Ishikawa (cell line): ENCODE measurements around the gene SLC6A12.

Source experiments
- CEBPB ChIP-seq: IDR thresholded peaks from 2 replicates; pipeline ENCODE4 v1.6.1; 2012
- CREB1 ChIP-seq: IDR thresholded peaks from 2 replicates; pipeline ENCODE4 v1.6.1; 2012; ENCODE audit warnings: low read depth
- EGR1 ChIP-seq: IDR thresholded peaks from 2 replicates; pipeline ENCODE4 v1.6.1; 2012
- EP300 ChIP-seq: IDR thresholded peaks from 2 replicates; pipeline ENCODE4 v1.6.1; 2012; ENCODE audit warnings: borderline replicate concordance
- NFIC ChIP-seq: IDR thresholded peaks from 2 replicates; pipeline ENCODE4 v1.6.1; 2012
- RAD21 ChIP-seq: IDR thresholded peaks from 2 replicates; pipeline ENCODE4 v1.6.1; 2012; ENCODE audit warnings: low read depth
- REST ChIP-seq: IDR thresholded peaks from 2 replicates; pipeline ENCODE4 v1.6.1; 2012; ENCODE audit warnings: low read depth, mild to moderate bottlenecking
- TAF1 ChIP-seq: IDR thresholded peaks from 2 replicates; pipeline ENCODE4 v1.6.1; 2012; ENCODE audit warnings: low read depth, mild to moderate bottlenecking
- TCF12 ChIP-seq: IDR thresholded peaks from 2 replicates; pipeline ENCODE4 v1.6.1; 2012; ENCODE audit warnings: low read depth
- TEAD4 ChIP-seq: IDR thresholded peaks from 2 replicates; pipeline ENCODE4 v1.6.1; 2012
- USF1 ChIP-seq: IDR thresholded peaks from 2 replicates; pipeline ENCODE4 v1.6.1; 2012
- YY1 ChIP-seq: IDR thresholded peaks from 2 replicates; pipeline ENCODE4 v1.6.1; 2012; ENCODE audit warnings: low read depth
- ZBTB7A ChIP-seq: IDR thresholded peaks from 2 replicates; pipeline ENCODE4 v1.6.1; 2012; ENCODE audit warnings: low read depth
- TF ChIP-seq, protein P1 (sequence below): IDR thresholded peaks from 2 replicates; pipeline ENCODE4 v1.6.1; 2012

SLC6A12 gene

DNA sequence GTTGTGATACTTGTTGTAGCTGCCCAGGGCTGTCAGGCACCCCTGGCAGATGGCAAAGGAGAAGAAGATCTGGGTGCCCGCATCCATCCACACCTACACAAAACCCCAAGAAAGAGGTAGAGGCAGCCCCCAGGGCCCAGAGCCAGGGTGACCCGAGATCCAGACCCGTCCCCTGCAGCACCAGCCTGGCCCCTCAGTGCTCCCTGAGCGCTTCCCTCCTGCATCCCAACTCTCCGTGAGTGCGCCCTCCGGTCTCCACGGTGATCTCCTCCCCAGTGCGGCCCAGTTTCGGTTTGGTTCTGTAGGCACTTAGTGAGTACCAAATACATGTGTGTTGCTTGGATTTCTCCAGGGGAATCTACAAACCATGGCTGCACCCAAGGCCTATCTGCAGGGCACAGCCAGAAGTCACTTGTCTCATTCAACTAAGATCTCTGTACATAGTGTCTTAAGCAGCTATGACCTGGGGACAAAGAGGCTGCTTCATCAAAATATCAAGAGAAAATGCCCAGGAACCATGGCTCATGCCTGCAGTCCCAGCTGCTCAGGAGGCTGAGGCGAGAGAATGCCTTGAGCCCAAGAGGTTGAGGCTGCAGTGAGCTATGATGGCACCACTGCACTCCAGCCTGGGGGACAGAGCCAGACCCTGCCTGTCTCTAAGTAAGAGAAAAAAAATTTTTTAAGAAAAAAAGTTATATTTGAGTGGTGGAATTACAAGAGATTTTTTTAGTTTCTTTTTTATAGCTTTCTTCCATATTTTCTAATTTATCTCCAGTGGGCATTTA is 15.9 kb downstream of the SLC6A12 start:
- no peak for TF ChIP-seq TAF1

DNA sequence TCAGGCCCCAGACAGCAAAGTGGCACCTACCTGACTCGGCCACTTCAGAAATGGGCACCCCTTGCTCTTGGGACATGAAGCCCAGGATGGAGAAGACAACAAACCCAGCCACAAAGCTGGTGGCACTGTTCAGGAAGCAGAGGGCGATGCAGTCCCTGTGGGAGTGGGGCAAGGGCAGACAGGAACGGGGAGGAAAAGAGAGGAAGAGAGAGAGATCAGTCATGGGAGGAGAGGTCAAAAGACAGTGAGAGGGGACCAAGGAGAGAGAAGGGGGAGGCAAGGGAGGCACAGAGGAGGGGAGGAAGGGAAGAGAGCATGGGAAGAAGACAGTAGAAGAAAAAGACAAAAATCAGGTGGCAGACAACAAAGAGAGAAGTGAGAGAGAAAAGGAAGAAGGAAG is 16.6 kb downstream of the SLC6A12 start:
- TF ChIP-seq TAF1, result no peak
- TF ChIP-seq, protein P1, sequence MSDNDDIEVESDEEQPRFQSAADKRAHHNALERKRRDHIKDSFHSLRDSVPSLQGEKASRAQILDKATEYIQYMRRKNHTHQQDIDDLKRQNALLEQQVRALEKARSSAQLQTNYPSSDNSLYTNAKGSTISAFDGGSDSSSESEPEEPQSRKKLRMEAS, result no peak
- no peak for TF ChIP-seq EP300
- no peak for TF ChIP-seq EGR1
- no peak for TF ChIP-seq YY1
- no peak for TF ChIP-seq ZBTB7A

DNA sequence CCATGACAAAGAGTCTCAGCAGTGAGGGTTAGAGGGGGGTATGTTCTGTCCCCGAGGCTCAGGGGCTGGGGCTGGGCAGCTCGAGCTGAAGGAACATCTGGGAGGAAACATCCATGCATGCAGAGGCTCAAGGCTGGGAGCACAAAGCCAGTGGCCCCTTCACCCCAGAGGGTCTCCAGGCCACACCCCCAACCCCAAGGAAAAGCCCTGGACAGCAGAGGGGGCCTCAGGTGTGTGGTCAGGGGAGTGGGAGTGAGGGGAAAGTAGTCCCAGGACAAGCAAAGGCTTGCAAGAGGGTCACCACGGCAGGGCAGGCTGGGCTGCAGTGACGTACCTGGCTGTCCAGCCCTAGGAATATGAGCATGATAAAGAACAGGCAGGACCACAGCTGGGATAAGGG is 17.5 kb downstream of the SLC6A12 start:
- TF ChIP-seq CEBPB (no peak), NFIC (no peak)

- no peak for TF ChIP-seq EGR1
- no peak for TF ChIP-seq RAD21
- TF ChIP-seq TAF1, result no peak
- TF ChIP-seq REST, result no peak
- TF ChIP-seq USF1, result no peak
- TF ChIP-seq EP300, result no peak
- TF ChIP-seq, protein P1, result no peak
- TF ChIP-seq CREB1, result no peak
- TF ChIP-seq NFIC, result no peak
These were observed 18.0 kb downstream of the SLC6A12 start for GRCh38 chr12:195951-196350.

- TF ChIP-seq ZBTB7A (no peak), EP300 (no peak), YY1 (no peak), EGR1 (no peak)
These were observed 18.8 kb downstream of the SLC6A12 start for GRCh38 chr12:195156-195555.

DNA sequence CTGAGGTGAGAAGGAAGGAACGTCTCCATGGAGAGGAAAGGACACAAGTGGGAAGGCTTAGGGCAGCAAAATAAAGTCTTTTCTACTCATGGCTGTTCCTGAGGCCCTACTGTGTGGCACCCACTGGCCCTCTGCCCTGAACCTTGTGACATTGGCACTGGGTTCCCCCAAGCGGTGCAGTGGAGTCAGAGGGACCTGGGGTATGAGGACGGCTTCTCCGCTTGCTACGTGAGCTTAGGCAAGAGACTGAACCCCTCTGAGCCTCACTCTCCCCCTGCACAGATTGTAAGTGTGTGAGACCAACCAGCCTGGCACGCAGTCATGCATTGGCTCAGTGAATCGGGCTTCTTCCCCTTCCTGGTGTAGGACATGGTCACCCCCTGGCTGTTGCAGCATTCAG is 19.7 kb downstream of the SLC6A12 start:
- TF ChIP-seq YY1 (no peak), CREB1 (no peak), NFIC (no peak), TCF12 (no peak), EGR1 (no peak), REST (no peak), CEBPB (no peak), TAF1 (no peak), EP300 (no peak), RAD21 (no peak)

- no peak for TF ChIP-seq USF1
- no peak for TF ChIP-seq CREB1
- TF ChIP-seq CEBPB, result no peak
- no peak for TF ChIP-seq TCF12
- TF ChIP-seq, protein P1, result no peak
- no peak for TF ChIP-seq TEAD4
- no peak for TF ChIP-seq RAD21
These were observed 20.7 kb downstream of the SLC6A12 start for GRCh38 chr12:193261-193660.
